H9 (cell line): Measurements from ENCODE around the gene KCNK10. TPM values are rescaled to one million over a fixed set of nuclear protein-coding genes. Genes with fewer than 3 reads are reported as not detected.

Source experiments
- DNase-seq: peaks from one replicate; pipeline ENCODE4 v3.0.0-alpha.2; 2017
- H2AFZ ChIP-seq: one replicate; pipeline ENCODE4 v1.6.1; 2013; ENCODE audit warnings: mild to moderate bottlenecking, low read length, control low read depth, moderate library complexity
- H2AK5ac ChIP-seq: 2 replicates; pipeline ENCODE4 v1.6.1; 2013; ENCODE audit warnings: low read length, control low read depth, mixed read lengths; ENCODE audit not compliant: insufficient read length
- H2BK120ac ChIP-seq: one replicate; pipeline ENCODE4 v1.6.1; 2013; ENCODE audit warnings: low read depth, mild to moderate bottlenecking, low read length, control low read depth, inconsistent platforms; ENCODE audit not compliant: poor library complexity, severe bottlenecking
- H2BK12ac ChIP-seq: 2 replicates; pipeline ENCODE4 v1.6.1; 2013; ENCODE audit warnings: low read length, control low read depth, mixed read lengths, low read depth; ENCODE audit not compliant: insufficient read length
- H2BK15ac ChIP-seq: 2 replicates; pipeline ENCODE4 v1.6.1; 2013; ENCODE audit warnings: low read depth, low read length, control low read depth
- H2BK20ac ChIP-seq: one replicate; pipeline ENCODE4 v1.6.1; 2013; ENCODE audit warnings: low read depth, mild to moderate bottlenecking, low read length, control low read depth, inconsistent platforms; ENCODE audit not compliant: poor library complexity, severe bottlenecking
- H2BK5ac ChIP-seq: 2 replicates; pipeline ENCODE4 v1.6.1; 2013; ENCODE audit warnings: low read length, control low read depth, mixed read lengths; ENCODE audit not compliant: insufficient read length
- H3K14ac ChIP-seq: 2 replicates; pipeline ENCODE4 v1.6.1; 2013; ENCODE audit warnings: low read length, control low read depth; ENCODE audit not compliant: insufficient read depth
- H3K18ac ChIP-seq: 2 replicates; pipeline ENCODE4 v1.6.1; 2013; ENCODE audit warnings: low read depth, mild to moderate bottlenecking, mixed read lengths, low read length, control low read depth; ENCODE audit not compliant: insufficient read length
- H3K23ac ChIP-seq: 2 replicates; pipeline ENCODE4 v1.6.1; 2013; ENCODE audit warnings: low read length, control low read depth, mixed read lengths, low read depth; ENCODE audit not compliant: insufficient read length
- H3K23me2 ChIP-seq: 2 replicates; pipeline ENCODE4 v1.6.1; 2013; ENCODE audit warnings: low read depth, mild to moderate bottlenecking, mixed read lengths, low read length, control low read depth; ENCODE audit not compliant: insufficient read length, poor library complexity, severe bottlenecking
- H3K27ac ChIP-seq: 2 replicates; pipeline ENCODE4 v1.5.1; 2013; ENCODE audit warnings: low read length, control low read depth, mixed read lengths, low read depth; ENCODE audit not compliant: insufficient read length
- H3K27me3 ChIP-seq: 2 replicates; pipeline ENCODE4 v1.6.1; 2013; ENCODE audit warnings: low read length, control low read depth, inconsistent platforms; ENCODE audit not compliant: insufficient read depth
- H3K4ac ChIP-seq: 2 replicates; pipeline ENCODE4 v1.6.1; 2013; ENCODE audit warnings: low read depth, mild to moderate bottlenecking, control low read depth, inconsistent platforms, low read length, moderate library complexity
- H3K4me1 ChIP-seq: 2 replicates; pipeline ENCODE4 v1.6.1; 2013; ENCODE audit warnings: low read length, control low read depth, inconsistent platforms; ENCODE audit not compliant: insufficient read depth
- H3K4me2 ChIP-seq: 2 replicates; pipeline ENCODE4 v1.6.1; 2013; ENCODE audit warnings: low read length, control low read depth, mixed read lengths; ENCODE audit not compliant: insufficient read length, insufficient read depth
- H3K56ac ChIP-seq: 2 replicates; pipeline ENCODE4 v1.6.1; 2013; ENCODE audit warnings: low read depth, mild to moderate bottlenecking, mixed read lengths, low read length, control low read depth; ENCODE audit not compliant: insufficient read length
- H3K79me1 ChIP-seq: 2 replicates; pipeline ENCODE4 v1.6.1; 2013; ENCODE audit warnings: low read depth, mild to moderate bottlenecking, moderate library complexity, low read length, control low read depth, inconsistent platforms; ENCODE audit not compliant: insufficient read depth, poor library complexity, severe bottlenecking
- H3K79me2 ChIP-seq: 2 replicates; pipeline ENCODE4 v1.6.1; 2013; ENCODE audit warnings: low read length, control low read depth, inconsistent platforms; ENCODE audit not compliant: insufficient read depth
- H3K9ac ChIP-seq: 2 replicates; pipeline ENCODE4 v1.6.1; 2013; ENCODE audit warnings: low read length, control low read depth, mixed read lengths; ENCODE audit not compliant: insufficient read length; ENCODE audit errors: extremely low read depth
- H3K9me3 ChIP-seq: one replicate; pipeline ENCODE4 v1.6.1; 2013; ENCODE audit warnings: low read depth, low read length, inconsistent platforms; ENCODE audit not compliant: control insufficient read depth
- H3T11ph ChIP-seq: one replicate; pipeline ENCODE4 v1.6.1; 2013; ENCODE audit warnings: mild to moderate bottlenecking, low read length, control low read depth, inconsistent platforms
- H4K20me1 ChIP-seq: one replicate; pipeline ENCODE4 v1.6.1; 2013; ENCODE audit not compliant: control insufficient read depth, insufficient read length, insufficient read depth
- H4K5ac ChIP-seq: 2 replicates; pipeline ENCODE4 v1.6.1; 2013; ENCODE audit warnings: low read depth, mild to moderate bottlenecking, mixed read lengths, low read length, control low read depth; ENCODE audit not compliant: insufficient read length
- H4K8ac ChIP-seq: replicated peaks from 2 replicates; pipeline ENCODE4 v1.6.1; 2013; ENCODE audit warnings: low read length, control low read depth, mixed read lengths, low read depth; ENCODE audit not compliant: insufficient read length
- H4K91ac ChIP-seq: 2 replicates; pipeline ENCODE4 v1.6.1; 2013; ENCODE audit warnings: low read depth, mild to moderate bottlenecking, moderate library complexity, mixed read lengths, low read length, control low read depth; ENCODE audit not compliant: insufficient read length
- H3K27ac Mint-ChIP-seq, 3 experiments: 2 replicates in 2 of 3; 3 replicates in 1 of 3; pipeline ENCODE4 v1.8.0; 2020 to 2021; ENCODE audit warnings: mixed read lengths in 3 of 3, mild to moderate bottlenecking in 1 of 3, moderate library complexity in 1 of 3
- H3K27me3 Mint-ChIP-seq: 2 replicates; pipeline ENCODE4 v1.8.0; 2021; ENCODE audit warnings: low read depth, mild to moderate bottlenecking, moderate library complexity, mixed read lengths
- H3K36me3 Mint-ChIP-seq, 3 experiments: 2 replicates in 2 of 3; 3 replicates in 1 of 3; pipeline ENCODE4 v1.8.0; 2020 to 2021; ENCODE audit warnings: low read depth in 3 of 3, mixed read lengths in 3 of 3; ENCODE audit not compliant: insufficient read depth in 1 of 3
- H3K4me1 Mint-ChIP-seq, 2 experiments: 2 replicates each; pipeline ENCODE4 v1.8.0; 2020; ENCODE audit warnings: mixed read lengths in 2 of 2
- H3K4me3 Mint-ChIP-seq, 2 experiments: 2 replicates in 1 of 2; 3 replicates in 1 of 2; pipeline ENCODE4 v1.8.0; 2020 to 2021; ENCODE audit warnings: mild to moderate bottlenecking in 2 of 2, mixed read lengths in 2 of 2, moderate library complexity in 1 of 2
- H3K9me3 Mint-ChIP-seq, 2 experiments: 2 replicates in 1 of 2; 3 replicates in 1 of 2; pipeline ENCODE4 v1.8.0; 2020; ENCODE audit warnings: mild to moderate bottlenecking in 2 of 2, mixed read lengths in 2 of 2, moderate library complexity in 1 of 2
- WGBS: extraction: QIAGEN DNeasy Blood & Tissue Kit; methylation state at CpG from one replicate; pipeline ENCODE4 v1.1.7; 2013; ENCODE audit warnings: missing lambda C conversion rate, low lambda C conversion rate, mixed read lengths; ENCODE audit not compliant: insufficient read length; ENCODE audit errors: extremely low coverage; 5-methylcytosine and 5-hydroxymethylcytosine counted together
- total RNA-seq: library from RNA; stranded (reverse); gene quantifications from 2 replicates; pipeline ENCODE4 v1.2.1, GENCODE V29; 2021
- TF ChIP-seq, protein P1 (sequence below): fragments of 200-600 bp; sonication (generic); conservative IDR thresholded peaks from 3 replicates; pipeline ENCODE4 v1.8.0; 2021; ENCODE audit warnings: antibody characterized with exemption, mild to moderate bottlenecking

The KCNK10 gene
- total RNA-seq, 1 experiment from 2014 or later: 0.33 TPM

DNA sequence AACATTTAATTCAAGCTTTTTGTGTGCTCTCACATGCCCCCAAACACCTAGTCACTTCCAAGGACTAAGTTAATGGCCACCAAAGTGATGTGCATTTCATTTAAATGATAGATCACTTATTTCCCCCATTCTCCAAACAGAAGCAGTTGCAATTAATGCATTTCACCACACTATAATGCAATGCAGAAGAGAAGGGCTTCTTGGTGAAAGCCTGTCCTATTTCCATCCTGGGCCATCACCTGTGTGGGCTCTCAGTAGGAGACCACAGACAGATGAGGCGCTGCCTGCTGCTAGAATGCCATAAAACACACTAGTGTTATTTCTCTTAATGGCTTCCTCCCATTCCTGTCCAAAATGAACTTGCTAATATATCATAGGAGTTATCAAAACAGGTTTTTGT lies 166.9 kb downstream of the KCNK10 start:
- H3K9me3 Mint-ChIP-seq: peaks cover 0 to 2% of the 10 kb centered on the region in 2 experiments; a peak in 1 of 5 replicates
- no peak overlapping the region for H2AK5ac ChIP-seq

More for the DNA sequence above, 166.9 kb downstream of the KCNK10 start:
- Mint-ChIP-seq H3K4me1 (no peaks in the 10 kb centered on the region), H3K4me3 (no peak overlapping the region), H3K36me3 (no peaks in the 10 kb centered on the region; a peak in 1 of 7 replicates), H3K27me3 (peaks cover 11% of the 10 kb centered on the region), H3K27ac (no peak overlapping the region)
- no peak overlapping the region for H2BK20ac ChIP-seq
- no peak for DNase-seq
- H2AFZ ChIP-seq: no peak overlapping the region
- no peak overlapping the region for H4K5ac ChIP-seq
- no peak overlapping the region for H3K4me2 ChIP-seq
- H4K8ac ChIP-seq: no peak overlapping the region
- no peaks in the 10 kb centered on the region for H3K4me1 ChIP-seq
- no peaks in the 10 kb centered on the region for H3K23me2 ChIP-seq
- H3K79me2 ChIP-seq: no peaks in the 10 kb centered on the region
- no peak overlapping the region for H2BK15ac ChIP-seq
- no peaks in the 10 kb centered on the region for H3K79me1 ChIP-seq
- H3K27me3 ChIP-seq: no peaks in the 10 kb centered on the region
- no peak overlapping the region for H4K91ac ChIP-seq
- H3K23ac ChIP-seq: no peak overlapping the region
- H2BK120ac ChIP-seq: no peak overlapping the region
- H3K4ac ChIP-seq: no peak overlapping the region
- H3K56ac ChIP-seq: no peak overlapping the region
- H2BK12ac ChIP-seq: no peak overlapping the region
- H2BK5ac ChIP-seq: no peak overlapping the region
- no peaks in the 10 kb centered on the region for H3K9me3 ChIP-seq
- no CpG with 5 or more reads among the region's 1 CpG for WGBS
- TF ChIP-seq, protein P1, sequence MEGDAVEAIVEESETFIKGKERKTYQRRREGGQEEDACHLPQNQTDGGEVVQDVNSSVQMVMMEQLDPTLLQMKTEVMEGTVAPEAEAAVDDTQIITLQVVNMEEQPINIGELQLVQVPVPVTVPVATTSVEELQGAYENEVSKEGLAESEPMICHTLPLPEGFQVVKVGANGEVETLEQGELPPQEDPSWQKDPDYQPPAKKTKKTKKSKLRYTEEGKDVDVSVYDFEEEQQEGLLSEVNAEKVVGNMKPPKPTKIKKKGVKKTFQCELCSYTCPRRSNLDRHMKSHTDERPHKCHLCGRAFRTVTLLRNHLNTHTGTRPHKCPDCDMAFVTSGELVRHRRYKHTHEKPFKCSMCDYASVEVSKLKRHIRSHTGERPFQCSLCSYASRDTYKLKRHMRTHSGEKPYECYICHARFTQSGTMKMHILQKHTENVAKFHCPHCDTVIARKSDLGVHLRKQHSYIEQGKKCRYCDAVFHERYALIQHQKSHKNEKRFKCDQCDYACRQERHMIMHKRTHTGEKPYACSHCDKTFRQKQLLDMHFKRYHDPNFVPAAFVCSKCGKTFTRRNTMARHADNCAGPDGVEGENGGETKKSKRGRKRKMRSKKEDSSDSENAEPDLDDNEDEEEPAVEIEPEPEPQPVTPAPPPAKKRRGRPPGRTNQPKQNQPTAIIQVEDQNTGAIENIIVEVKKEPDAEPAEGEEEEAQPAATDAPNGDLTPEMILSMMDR: no peak
- H3K27ac ChIP-seq: no peak overlapping the region
- no peak overlapping the region for H3K9ac ChIP-seq
- no peaks in the 10 kb centered on the region for H4K20me1 ChIP-seq
- H3K14ac ChIP-seq: no peak overlapping the region
- no peak overlapping the region for H3K18ac ChIP-seq
- H3T11ph ChIP-seq: no peak overlapping the region
